KMS-11 (cell line): ENCODE data around the gene C2CD2.

Source experiments
- H2AFZ ChIP-seq: fragments of 200-600 bp; sonication (generic); 2 replicates; pipeline ENCODE4 v1.6.1; 2016; ENCODE audit warnings: antibody characterized with exemption, mixed run types, low read depth
- H3K27ac ChIP-seq: fragments of 200-600 bp; sonication (generic); 2 replicates; pipeline ENCODE4 v1.6.1; 2016; ENCODE audit warnings: mild to moderate bottlenecking, mixed run types
- H3K27me3 ChIP-seq: fragments of 200-600 bp; sonication (generic); 2 replicates; pipeline ENCODE4 v1.6.1; 2017; ENCODE audit warnings: mild to moderate bottlenecking, low read depth, mixed run types, moderate library complexity; ENCODE audit not compliant: insufficient read depth
- H3K36me3 ChIP-seq: fragments of 200-600 bp; sonication (generic); 2 replicates; pipeline ENCODE4 v1.6.1; 2017; ENCODE audit warnings: mild to moderate bottlenecking, mixed run types; ENCODE audit not compliant: insufficient read depth
- H3K4me1 ChIP-seq: fragments of 200-600 bp; sonication (generic); 2 replicates; pipeline ENCODE4 v1.6.1; 2016; ENCODE audit warnings: mild to moderate bottlenecking, low read depth, mixed run types; ENCODE audit not compliant: poor library complexity, severe bottlenecking
- H3K4me2 ChIP-seq: fragments of 200-600 bp; sonication (generic); 2 replicates; pipeline ENCODE4 v1.7.0; 2016; ENCODE audit warnings: mild to moderate bottlenecking, mixed run types
- H3K4me3 ChIP-seq: fragments of 200-600 bp; sonication (generic); IDR thresholded peaks from 2 replicates; pipeline ENCODE4 v1.6.1; 2017; ENCODE audit warnings: low read depth, low read length, mixed read lengths; ENCODE audit not compliant: insufficient read depth
- H3K79me2 ChIP-seq: fragments of 200-600 bp; sonication (generic); 2 replicates; pipeline ENCODE4 v1.6.1; 2016; ENCODE audit warnings: low read depth, mixed run types; ENCODE audit not compliant: insufficient read depth
- H3K9ac ChIP-seq: fragments of 200-600 bp; sonication (generic); 2 replicates; pipeline ENCODE4 v1.6.1; 2016; ENCODE audit warnings: mild to moderate bottlenecking, mixed run types
- H4K20me1 ChIP-seq: fragments of 200-600 bp; sonication (generic); 2 replicates; pipeline ENCODE4 v1.6.1; 2016; ENCODE audit warnings: mild to moderate bottlenecking, mixed run types; ENCODE audit not compliant: insufficient read depth
- TF ChIP-seq, protein P1 (sequence below): fragments of 200-600 bp; sonication (generic); conservative IDR thresholded peaks from 2 replicates; pipeline ENCODE4 v1.6.1; 2017; ENCODE audit warnings: low read depth, mild to moderate bottlenecking, antibody characterized with exemption, low read length, moderate library complexity, mixed read lengths

Gene C2CD2

DNA sequence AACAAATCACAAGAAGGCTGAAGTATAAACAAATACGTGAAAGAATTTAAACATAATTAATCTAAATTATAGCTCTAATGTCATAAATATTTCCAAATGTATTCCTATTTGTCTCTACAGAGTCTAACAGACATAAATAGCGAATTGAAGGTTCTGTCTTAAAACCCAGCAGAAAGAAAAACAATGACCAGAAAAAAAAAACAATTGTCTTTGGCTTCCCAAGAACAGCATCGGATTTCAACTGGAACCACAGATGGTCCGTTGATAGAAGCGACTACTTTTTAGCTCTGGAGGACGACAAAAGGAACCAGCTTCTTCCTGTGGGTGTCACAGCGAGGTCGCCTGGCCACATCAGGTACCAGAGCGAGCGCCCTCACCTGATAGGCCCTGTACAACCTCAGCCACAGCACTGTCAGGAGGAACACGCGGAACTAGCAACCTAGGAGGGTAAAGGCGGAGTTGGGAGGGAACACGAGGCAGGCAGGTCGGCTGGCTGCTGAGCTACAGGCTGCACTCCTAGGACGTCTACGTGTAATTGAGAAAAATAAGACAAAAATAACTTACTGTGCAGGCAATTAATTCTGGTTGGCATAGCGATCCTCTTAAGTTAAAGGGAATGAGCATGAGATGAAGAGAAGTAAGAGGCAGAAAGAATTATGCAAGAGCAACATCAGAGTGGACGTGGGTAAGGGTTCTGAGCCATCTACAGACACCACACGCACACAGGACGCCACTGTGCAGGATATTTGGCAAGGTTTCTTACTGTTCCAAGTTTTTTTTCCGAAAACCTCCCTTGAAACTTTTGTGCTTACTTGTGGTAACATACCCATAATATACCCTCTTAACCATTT lies 58.0 kb downstream of the C2CD2 start:
- Histone ChIP-seq H3K27me3 (no peaks in the 10 kb centered on the region), H3K4me2 (no peak overlapping the region), H3K36me3 (no peaks in the 10 kb centered on the region), H3K9ac (no peak overlapping the region), H3K4me3 (no peak overlapping the region), H3K4me1 (no peaks in the 10 kb centered on the region), H3K79me2 (no peaks in the 10 kb centered on the region), H2AFZ (no peak overlapping the region), H3K27ac (no peak overlapping the region), H4K20me1 (no peaks in the 10 kb centered on the region)
- TF ChIP-seq, protein P1, sequence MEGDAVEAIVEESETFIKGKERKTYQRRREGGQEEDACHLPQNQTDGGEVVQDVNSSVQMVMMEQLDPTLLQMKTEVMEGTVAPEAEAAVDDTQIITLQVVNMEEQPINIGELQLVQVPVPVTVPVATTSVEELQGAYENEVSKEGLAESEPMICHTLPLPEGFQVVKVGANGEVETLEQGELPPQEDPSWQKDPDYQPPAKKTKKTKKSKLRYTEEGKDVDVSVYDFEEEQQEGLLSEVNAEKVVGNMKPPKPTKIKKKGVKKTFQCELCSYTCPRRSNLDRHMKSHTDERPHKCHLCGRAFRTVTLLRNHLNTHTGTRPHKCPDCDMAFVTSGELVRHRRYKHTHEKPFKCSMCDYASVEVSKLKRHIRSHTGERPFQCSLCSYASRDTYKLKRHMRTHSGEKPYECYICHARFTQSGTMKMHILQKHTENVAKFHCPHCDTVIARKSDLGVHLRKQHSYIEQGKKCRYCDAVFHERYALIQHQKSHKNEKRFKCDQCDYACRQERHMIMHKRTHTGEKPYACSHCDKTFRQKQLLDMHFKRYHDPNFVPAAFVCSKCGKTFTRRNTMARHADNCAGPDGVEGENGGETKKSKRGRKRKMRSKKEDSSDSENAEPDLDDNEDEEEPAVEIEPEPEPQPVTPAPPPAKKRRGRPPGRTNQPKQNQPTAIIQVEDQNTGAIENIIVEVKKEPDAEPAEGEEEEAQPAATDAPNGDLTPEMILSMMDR, result no peak

DNA sequence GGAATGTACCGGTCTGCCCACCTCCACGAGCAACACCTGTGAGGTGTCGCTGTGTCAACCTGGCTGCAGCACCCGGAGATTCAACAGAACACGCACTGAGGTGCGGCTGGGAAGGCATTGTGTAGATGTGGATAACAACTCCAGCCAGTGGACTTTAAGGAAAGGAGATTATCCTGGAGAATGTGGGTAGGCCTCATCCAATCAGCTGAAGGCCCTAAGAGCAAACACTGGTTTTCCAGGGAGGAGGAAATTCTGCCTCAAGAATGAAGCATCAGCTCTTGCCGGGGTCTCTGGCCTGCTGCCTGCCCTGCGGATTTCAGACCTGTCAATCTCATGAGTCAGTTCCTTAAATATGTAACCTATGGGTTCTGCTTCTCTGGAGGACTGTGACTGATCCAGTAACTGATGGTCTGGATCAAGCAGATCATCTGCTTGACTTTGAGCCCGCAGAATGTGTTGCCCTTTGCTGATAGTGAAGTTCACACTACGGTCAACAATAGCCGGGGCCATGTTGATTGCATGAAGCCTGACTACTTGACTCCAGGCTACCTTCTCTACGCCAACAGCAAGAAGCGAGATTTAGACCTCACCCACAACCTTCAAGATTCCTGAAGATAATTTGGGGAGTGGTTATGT lies 58.8 kb downstream of the C2CD2 start:
- Histone ChIP-seq H3K4me1 (no peaks in the 10 kb centered on the region), H3K4me2 (no peak overlapping the region), H4K20me1 (no peaks in the 10 kb centered on the region), H3K4me3 (no peak overlapping the region), H3K36me3 (no peaks in the 10 kb centered on the region), H2AFZ (no peak overlapping the region), H3K79me2 (no peaks in the 10 kb centered on the region), H3K27ac (no peak overlapping the region), H3K27me3 (no peaks in the 10 kb centered on the region), H3K9ac (no peak overlapping the region)
- TF ChIP-seq, protein P1, result no peak

DNA sequence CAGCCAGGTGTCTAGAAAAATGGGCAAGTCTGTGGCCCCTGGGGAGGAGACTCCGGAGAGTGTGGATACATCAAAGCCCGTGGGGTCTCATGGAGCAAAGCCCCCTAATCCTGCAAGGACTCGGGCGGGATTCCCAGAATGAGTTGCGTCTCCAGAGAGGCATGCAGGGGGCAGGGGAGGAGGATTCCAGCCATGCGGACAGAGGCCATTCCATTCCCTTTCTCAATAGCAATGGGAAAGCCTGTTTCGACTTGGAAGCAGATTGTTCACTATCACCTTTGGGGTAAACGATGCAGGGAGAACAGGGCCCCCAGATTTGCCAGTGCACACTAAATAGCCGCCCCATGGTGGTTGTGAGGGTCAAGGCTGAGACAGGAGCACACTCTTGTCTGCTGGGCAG lies 59.3 kb downstream of the C2CD2 start:
- Histone ChIP-seq H3K4me3 (no peak overlapping the region), H3K27me3 (no peaks in the 10 kb centered on the region), H3K27ac (no peak overlapping the region), H3K4me2 (no peak overlapping the region), H2AFZ (no peak overlapping the region), H3K9ac (no peak overlapping the region), H3K36me3 (no peaks in the 10 kb centered on the region), H3K79me2 (no peaks in the 10 kb centered on the region), H4K20me1 (no peaks in the 10 kb centered on the region), H3K4me1 (no peaks in the 10 kb centered on the region)
- TF ChIP-seq, protein P1, result no peak

DNA sequence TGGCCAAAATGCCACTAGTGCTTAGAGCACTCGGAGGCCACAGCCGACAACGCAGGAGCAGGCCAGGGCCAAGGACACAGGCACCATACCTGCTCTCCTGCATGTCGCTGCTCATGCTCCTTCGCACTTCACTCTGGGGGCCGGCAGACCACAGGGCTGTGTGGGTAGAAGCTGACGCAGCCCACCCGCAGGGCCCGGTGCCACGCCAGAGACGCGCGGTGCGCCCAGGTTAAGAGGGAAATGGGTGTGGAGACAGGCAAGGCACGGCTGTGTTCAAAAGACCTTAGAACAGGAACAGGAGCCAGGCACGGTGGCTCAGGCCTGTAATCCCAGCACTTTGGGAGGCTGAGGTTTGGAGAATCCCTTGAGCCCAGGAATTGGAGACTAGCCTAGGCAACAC lies 61.1 kb downstream of the C2CD2 start:
- TF ChIP-seq, protein P1, result no peak
- Histone ChIP-seq H3K27ac (no peak overlapping the region), H2AFZ (no peak overlapping the region), H3K4me2 (no peak overlapping the region), H3K36me3 (no peaks in the 10 kb centered on the region), H3K4me3 (no peak overlapping the region), H3K27me3 (no peaks in the 10 kb centered on the region), H3K9ac (no peak overlapping the region), H3K79me2 (no peaks in the 10 kb centered on the region), H4K20me1 (no peaks in the 10 kb centered on the region), H3K4me1 (no peaks in the 10 kb centered on the region)
